Measurements from ENCODE around the gene HDDC3. TPM values are rescaled to one million over a fixed set of nuclear protein-coding genes. Genes with fewer than 3 reads are reported as not detected.

HDDC3 gene
- total and polyA plus RNA-seq, 9 of the 15 experiments (the other 6 are each of a cell fraction or from before 2014, with no cell fraction given), result 14.9 to 55.8 (median 36.9) TPM

GRCh38 chr15:90887037-90887481, 45.3 kb downstream of the HDDC3 start:
- no peak for DNase-seq (ENCODE audit: extremely low read depth in 1 of 4, low spot score in 3 of 4)
- Histone ChIP-seq H3K27ac (ENCODE audit: extremely low read depth, low read depth, low read length) (no peak overlapping the region; the same call in 2 of the 3 replicates), H3K27me3 (ENCODE audit: control insufficient read depth in 2 of 2, insufficient read depth in 2 of 2, low read length in 2 of 2) (no peaks in the 10 kb centered on the region), H4K20me1 (replicated peaks; ENCODE audit: control insufficient read depth, insufficient read depth, low read length) (peaks cover 3% of the 10 kb centered on the region; the same call in 1 of the 2 replicates), H3K9me1 (ENCODE audit: control insufficient read depth, insufficient read depth, low read length) (peaks cover 2% of the 10 kb centered on the region), H3K36me3 (ENCODE audit: control insufficient read depth, insufficient read depth, low read length) (peaks cover 15% of the 10 kb centered on the region; the same call in 1 of the 3 replicates), H3K79me2 (ENCODE audit: control insufficient read depth, insufficient read depth, low read length) (no peaks in the 10 kb centered on the region), H2AFZ (ENCODE audit: low read depth, low read length) (peak overlapping the region; percentile 61; the same call in 1 of the 2 replicates), H3K4me2 (ENCODE audit: insufficient read depth, low read length) (no peak overlapping the region), H3K9ac (ENCODE audit: insufficient read depth in 1 of 2, low read depth in 2 of 2, low read length in 2 of 2) (peak overlapping the region in 1 of 2 experiments; percentile 79; a peak in 2 of 4 replicates), H3K4me3 (no peak overlapping the region), H3K4me1 (replicated peaks in 1 of 2; ENCODE audit: control insufficient read depth in 2 of 2, insufficient read depth in 2 of 2, low read length in 2 of 2) (peaks cover 10 to 73% of the 10 kb centered on the region in 2 experiments; a peak in 4 of 5 replicates), H3K9me3 (replicated peaks; ENCODE audit: control insufficient read depth, insufficient read depth, low read depth, low read length) (no peaks in the 10 kb centered on the region)
- POLR2A ChIA-PET, result interaction anchor here (0.7 to 2.6 kb wide), 6 partner anchors 8 to 589 kb away, joined by 3 to 11 read pairs (median 4); no protein-coding TSS in a partner anchor
- intact Hi-C loops (cut with micrococcal nuclease) (loop anchor here (5.0 to 10.0 kb wide), 4 partner anchors 70 to 562 kb away; no protein-coding TSS in a partner anchor), in situ Hi-C loops (cut with MboI) (loop anchor here (5.0 to 10.0 kb wide), 3 partner anchors 240 to 572 kb away; no protein-coding TSS in a partner anchor)
- CTCF ChIA-PET (ENCODE audit: low intra/inter-chr PET ratio), result interaction anchor here (1.0 to 1.5 kb wide), 3 partner anchors 239 to 594 kb away, joined by 3 to 10 read pairs (median 6); no protein-coding TSS in a partner anchor
- 79% methylated on average over 11 of the region's 13 CpGs for WGBS (ENCODE audit: insufficient coverage, low coverage, missing lambda C conversion rate)
- no peak for FAIRE-seq
- BruUV-seq (replicated peaks), result no TSS peak
- ATAC-seq, result no peak
- TF ChIP-seq ZC3H4 (CRISPR knock-in tag; IDR thresholded peaks at IDR 0.05; ENCODE audit: borderline replicate concordance), result no peak
- TF ChIP-seq FOXJ3 (CRISPR knock-in tag; IDR thresholded peaks at IDR 0.05), result no peak
- no peak for TF ChIP-seq ELK1 (CRISPR knock-in tag; IDR thresholded peaks at IDR 0.05)
- TF ChIP-seq NCOR1 (IDR thresholded peaks at IDR 0.05), result no peak
- TF ChIP-seq, protein P1, sequence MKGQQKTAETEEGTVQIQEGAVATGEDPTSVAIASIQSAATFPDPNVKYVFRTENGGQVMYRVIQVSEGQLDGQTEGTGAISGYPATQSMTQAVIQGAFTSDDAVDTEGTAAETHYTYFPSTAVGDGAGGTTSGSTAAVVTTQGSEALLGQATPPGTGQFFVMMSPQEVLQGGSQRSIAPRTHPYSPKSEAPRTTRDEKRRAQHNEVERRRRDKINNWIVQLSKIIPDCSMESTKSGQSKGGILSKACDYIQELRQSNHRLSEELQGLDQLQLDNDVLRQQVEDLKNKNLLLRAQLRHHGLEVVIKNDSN (CRISPR knock-in tag; IDR thresholded peaks at IDR 0.05), result no peak
- no peak for TF ChIP-seq TBP (optimal IDR thresholded peaks at IDR 0.05; ENCODE audit: low read depth, low read length)
- TF ChIP-seq MTA1 (IDR thresholded peaks at IDR 0.05; ENCODE audit: borderline replicate concordance), result no peak
- no peak for TF ChIP-seq MYNN (IDR thresholded peaks at IDR 0.05)
- TF ChIP-seq MYNN (CRISPR knock-in tag; IDR thresholded peaks at IDR 0.05), result no peak
- no peak for TF ChIP-seq ZNF324 (CRISPR knock-in tag; IDR thresholded peaks at IDR 0.05)
- no peak for TF ChIP-seq MBD2 (IDR thresholded peaks at IDR 0.05; ENCODE audit: borderline replicate concordance, low read depth)
- no peak for TF ChIP-seq ZBTB17 (CRISPR knock-in tag; IDR thresholded peaks at IDR 0.05)
- TF ChIP-seq ATF4 (CRISPR knock-in tag; IDR thresholded peaks at IDR 0.05), result no peak
- TF ChIP-seq MNT (conservative IDR thresholded peaks at IDR 0.05), result no peak
- TF ChIP-seq, protein P2, sequence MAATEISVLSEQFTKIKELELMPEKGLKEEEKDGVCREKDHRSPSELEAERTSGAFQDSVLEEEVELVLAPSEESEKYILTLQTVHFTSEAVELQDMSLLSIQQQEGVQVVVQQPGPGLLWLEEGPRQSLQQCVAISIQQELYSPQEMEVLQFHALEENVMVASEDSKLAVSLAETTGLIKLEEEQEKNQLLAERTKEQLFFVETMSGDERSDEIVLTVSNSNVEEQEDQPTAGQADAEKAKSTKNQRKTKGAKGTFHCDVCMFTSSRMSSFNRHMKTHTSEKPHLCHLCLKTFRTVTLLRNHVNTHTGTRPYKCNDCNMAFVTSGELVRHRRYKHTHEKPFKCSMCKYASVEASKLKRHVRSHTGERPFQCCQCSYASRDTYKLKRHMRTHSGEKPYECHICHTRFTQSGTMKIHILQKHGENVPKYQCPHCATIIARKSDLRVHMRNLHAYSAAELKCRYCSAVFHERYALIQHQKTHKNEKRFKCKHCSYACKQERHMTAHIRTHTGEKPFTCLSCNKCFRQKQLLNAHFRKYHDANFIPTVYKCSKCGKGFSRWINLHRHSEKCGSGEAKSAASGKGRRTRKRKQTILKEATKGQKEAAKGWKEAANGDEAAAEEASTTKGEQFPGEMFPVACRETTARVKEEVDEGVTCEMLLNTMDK (IDR thresholded peaks at IDR 0.05; ENCODE audit: borderline replicate concordance, insufficient read depth, low read depth, low read length, poor library complexity, severe bottlenecking), result no peak
